CD4-positive, alpha-beta T cell treated with Interleukin-17A for 4 hours (primary cell): ENCODE results near the gene NR1I2.

Experiments
- DNase-seq: peaks from one replicate; pipeline ENCODE4 v3.0.0-alpha.2; 2020; ENCODE audit warnings: mixed read lengths

The NR1I2 gene

GRCh38 chr3:119779731-119780383, 2.0 kb upstream of the NR1I2 start:
- DNase-seq: no peak

GRCh38 chr3:119782460-119782859, 559 bp downstream of the NR1I2 start:
- no peak for DNase-seq

- no peak for DNase-seq
Measured at GRCh38 chr3:119783255-119783654, 1.4 kb downstream of the NR1I2 start.

GRCh38 chr3:119783883-119784282, 2.0 kb downstream of the NR1I2 start:
- DNase-seq: no peak

GRCh38 chr3:119786409-119786808, 4.5 kb downstream of the NR1I2 start:
- DNase-seq: no peak

GRCh38 chr3:119790369-119790768, 8.5 kb downstream of the NR1I2 start:
- DNase-seq: no peak

- DNase-seq: no peak
Measured at GRCh38 chr3:119792270-119792669, 10.4 kb downstream of the NR1I2 start.

- no peak for DNase-seq
Measured at GRCh38 chr3:119794401-119794800, 12.5 kb downstream of the NR1I2 start.

- no peak for DNase-seq
Measured at GRCh38 chr3:119794971-119795612, 13.2 kb downstream of the NR1I2 start.

- DNase-seq: no peak
Measured at GRCh38 chr3:119795849-119796248, 13.9 kb downstream of the NR1I2 start.

GRCh38 chr3:119796368-119796767, 14.5 kb downstream of the NR1I2 start:
- DNase-seq: no peak

- no peak for DNase-seq
Measured at GRCh38 chr3:119796785-119797184, 14.9 kb downstream of the NR1I2 start.

- DNase-seq: no peak
Measured at GRCh38 chr3:119800844-119801243, 18.9 kb downstream of the NR1I2 start.

GRCh38 chr3:119808244-119808643, 26.3 kb downstream of the NR1I2 start:
- no peak for DNase-seq

GRCh38 chr3:119808843-119809242, 26.9 kb downstream of the NR1I2 start:
- no peak for DNase-seq

GRCh38 chr3:119809249-119810017, 27.5 kb downstream of the NR1I2 start:
- DNase-seq: peak; percentile 12

GRCh38 chr3:119810018-119810435, 28.1 kb downstream of the NR1I2 start:
- DNase-seq: peak; percentile 71

- DNase-seq: no peak
Measured at GRCh38 chr3:119812491-119813058, 30.7 kb downstream of the NR1I2 start.

GRCh38 chr3:119815716-119816115, 33.8 kb downstream of the NR1I2 start:
- no peak for DNase-seq

- DNase-seq: no peak
Measured at GRCh38 chr3:119817071-119817470, 35.2 kb downstream of the NR1I2 start.

GRCh38 chr3:119817583-119818363, 35.9 kb downstream of the NR1I2 start:
- no peak for DNase-seq

GRCh38 chr3:119818937-119819336, 37.0 kb downstream of the NR1I2 start:
- DNase-seq: no peak

- DNase-seq: no peak
Measured at GRCh38 chr3:119819806-119820205, 37.9 kb downstream of the NR1I2 start.
